ENCODE data around the gene GDF9.
"Not testable (repeated sequence)": the region's sequence is repeated elsewhere in the genome, so short reads cannot be mapped to it uniquely, and the experiment has no call there.

The GDF9 gene

DNA sequence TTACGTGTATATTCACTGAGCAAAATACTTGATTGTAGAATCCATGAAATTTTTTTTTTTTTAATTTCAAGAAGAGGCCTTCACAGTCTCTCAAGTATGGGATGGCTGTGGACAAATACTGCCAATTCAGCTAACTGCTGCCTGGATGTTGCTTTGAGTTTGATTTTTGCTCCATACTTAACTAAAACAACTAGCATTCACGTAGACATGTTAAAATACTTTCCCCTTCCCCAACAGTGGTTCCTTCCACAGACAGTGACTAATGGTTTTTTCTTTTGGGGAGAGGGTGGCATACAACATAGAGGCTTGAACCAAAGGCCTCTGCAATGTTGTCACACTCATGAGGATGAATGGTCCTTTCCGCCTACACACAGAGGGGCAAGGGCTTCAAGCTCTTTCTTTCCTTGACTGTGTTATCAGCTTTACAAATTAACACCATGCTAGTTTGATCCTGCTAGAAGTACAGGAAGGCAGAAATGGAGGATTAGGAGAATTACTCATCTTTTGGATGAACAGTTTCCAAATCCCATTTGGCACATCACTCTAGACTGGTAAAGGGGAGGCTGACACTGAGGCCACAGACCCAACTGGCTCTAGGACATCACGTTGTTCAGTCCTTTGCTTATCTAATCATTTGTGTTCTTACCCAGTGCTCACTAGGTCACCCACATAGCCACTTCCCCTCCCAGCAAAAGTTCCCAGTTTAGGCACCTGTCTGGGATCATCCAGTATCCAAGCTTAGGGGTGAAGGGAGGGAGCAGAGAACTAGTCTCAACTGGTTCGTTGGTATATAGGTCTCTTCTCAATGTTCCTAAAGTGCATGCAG, 5.4 kb upstream of the GDF9 start:
- no peak for DNase-seq

DNA sequence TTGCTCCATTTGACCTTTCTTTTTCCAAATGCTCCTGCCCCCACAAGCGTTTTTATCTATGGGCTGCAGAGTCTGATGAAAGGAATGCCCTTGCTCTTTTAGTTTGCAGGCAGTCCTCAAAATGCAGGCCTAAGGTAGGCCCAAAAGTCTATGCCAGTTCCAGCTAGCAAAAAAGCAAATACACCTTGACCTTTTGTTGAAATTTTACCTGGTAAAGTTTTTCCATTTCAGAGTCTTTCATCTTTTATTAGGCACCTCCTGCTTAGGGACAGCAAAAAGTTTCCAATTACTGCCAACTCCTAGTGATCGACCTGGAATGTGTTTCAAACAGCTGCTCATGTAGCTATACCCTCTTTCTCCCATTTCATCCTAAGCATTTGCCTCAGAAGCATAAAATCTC, 4.5 kb upstream of the GDF9 start:
- DNase-seq: no peak

DNA sequence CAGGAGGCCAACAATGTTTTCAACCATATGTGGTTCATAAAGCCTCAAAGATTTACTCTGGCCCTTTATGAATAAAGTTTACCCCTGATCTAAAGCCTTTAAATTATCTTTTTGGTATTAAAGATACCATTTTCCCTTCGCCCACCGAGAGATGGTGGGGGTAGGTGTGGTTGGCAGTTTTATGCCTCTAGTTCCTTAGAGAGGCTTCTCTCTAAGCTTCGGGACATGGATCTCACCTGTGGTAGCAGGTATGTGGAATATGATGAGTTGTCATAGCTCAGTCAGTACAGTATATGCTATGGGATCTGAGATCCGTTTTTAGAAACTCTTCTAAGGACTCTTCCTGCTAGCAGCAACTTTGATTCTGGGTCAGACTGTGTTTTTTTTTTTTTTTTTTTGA, 2.5 kb upstream of the GDF9 start:
- DNase-seq: no peak

DNA sequence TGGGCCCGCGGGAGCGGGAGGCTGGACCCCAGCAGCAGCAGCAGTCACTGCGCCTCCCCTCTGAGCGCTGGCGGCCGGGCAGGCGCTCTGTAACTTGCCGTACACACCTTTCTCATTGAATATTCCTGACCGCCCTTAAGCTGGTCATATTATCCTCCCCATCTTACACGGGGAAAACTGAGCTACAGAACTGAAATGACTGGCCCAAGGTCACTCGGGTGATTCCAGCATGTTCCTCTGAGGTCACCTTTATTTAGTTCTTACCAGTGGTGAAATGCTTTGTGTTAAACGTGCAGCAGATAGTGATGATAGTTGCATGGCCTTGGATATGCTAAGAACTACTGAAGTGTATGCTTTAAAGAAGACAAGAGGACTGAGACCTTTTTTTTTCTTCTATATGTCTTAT, 780 bp upstream of the GDF9 start:
- DNase-seq: no peak

DNA sequence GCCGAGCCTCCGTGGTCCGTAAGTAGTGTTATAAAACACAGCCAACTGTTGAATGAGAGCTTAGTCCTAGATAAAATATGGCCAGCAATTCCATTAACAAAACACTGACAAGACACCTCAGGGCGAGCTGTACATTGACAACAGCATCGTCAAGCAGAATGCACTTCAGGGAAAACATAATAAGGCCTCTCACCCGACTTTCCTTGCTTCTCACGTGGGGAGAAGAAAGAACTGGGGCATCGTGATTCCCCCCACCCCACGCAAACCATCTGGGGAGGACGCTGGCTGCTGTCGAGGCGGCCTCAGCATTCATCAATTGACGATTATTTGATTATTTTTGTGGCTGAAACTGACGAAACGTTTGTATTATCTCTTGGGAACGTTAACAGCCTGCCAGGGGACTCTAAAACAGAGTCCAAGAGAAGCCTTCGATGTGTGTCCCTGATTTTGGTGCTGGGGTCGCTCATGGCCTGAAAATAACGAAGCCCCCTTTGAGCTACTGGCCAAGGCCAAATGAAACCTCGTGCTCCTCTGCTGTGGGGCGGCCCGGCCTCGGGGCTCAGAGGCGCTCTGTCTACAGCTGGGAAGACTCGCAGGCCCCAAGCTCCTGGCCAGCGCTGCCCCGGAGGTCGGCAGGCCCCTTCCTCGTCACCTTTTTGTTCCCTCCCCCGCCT, 464 bp downstream of the GDF9 start:
- DNase-seq: no peak

DNA sequence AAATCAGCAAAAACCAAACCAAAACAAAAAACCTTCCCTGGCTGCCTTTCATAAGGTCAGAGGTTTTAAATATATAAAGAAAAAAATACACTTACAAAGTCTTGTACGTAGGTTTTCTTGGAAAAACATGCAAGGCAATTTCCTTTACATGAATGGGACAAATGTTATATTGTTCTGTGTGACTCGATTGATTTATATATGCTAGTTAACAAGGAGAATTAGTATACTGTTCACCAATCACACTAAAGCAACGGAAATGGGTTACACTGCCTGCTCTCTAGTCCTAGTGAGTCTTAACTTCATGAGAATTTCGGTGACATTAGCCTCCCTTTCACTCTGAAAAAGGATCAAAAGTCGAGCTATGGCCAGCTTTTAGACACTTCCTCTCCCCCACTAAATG, 5.5 kb downstream of the GDF9 start:
- DNase-seq: no peak

DNA sequence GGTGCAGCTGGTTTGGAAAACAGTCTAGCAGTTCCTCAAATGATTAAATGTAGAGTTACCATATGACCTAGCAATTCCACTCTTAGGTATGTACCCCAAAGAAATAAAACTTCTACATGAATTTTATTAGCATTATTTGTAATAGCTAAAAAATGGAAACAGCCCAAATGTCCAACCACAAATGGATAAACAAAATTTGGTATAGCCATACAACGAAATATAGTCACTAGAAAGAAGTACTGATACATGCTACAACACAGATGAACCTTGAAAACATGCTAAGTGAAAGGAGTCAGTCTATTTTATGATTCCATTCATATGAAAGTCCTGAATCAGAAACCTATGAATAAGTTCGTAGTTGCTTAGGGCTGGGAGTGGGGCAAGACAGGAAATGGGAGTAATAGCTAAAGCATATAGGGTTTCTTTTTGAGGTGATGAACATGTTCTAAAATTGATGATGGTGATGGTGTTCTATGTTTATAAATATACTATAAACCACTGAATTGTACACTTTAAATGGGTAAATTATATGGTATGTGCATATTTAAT, 6.3 kb downstream of the GDF9 start:
- no peak for DNase-seq

DNA sequence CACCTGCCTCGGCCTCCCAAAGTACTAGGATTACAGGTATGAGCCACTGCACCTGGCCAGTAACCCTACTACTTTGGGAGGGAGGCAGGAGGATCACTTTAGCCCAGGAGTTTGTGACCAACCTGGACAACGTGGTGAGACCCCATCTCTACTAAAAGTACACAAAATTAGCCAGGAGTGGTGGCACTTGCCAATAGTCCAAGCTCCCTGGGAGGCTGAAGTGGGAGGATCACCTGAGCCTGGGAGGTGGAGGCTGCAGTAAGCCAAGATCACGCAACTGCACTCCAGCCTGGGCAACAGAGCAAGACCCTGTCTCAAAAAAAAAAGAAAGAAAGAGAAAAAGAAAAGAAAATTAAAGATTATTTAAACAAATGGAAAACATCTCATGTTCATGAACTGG, 10.3 kb downstream of the GDF9 start:
- no peak for DNase-seq

DNA sequence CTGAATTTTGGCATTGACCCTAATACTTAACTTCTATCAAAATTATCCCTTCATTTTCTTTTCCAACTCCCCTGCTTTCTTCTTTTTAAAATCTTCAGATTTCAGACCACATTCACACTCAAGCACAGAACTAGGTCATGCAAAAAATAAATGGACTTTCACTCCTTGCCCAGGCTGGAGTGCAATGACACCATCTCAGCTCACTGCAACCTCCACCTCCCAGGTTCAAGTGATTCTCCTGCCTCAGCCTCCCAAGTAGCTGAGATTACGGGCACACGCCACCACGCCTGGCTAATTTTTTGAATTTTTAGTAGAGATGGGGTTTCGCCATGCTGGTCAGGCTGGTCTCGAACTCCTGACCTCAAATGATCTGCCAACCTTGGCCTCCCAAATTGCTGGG, 11.3 kb downstream of the GDF9 start:
- DNase-seq: not testable (repeated sequence)

DNA sequence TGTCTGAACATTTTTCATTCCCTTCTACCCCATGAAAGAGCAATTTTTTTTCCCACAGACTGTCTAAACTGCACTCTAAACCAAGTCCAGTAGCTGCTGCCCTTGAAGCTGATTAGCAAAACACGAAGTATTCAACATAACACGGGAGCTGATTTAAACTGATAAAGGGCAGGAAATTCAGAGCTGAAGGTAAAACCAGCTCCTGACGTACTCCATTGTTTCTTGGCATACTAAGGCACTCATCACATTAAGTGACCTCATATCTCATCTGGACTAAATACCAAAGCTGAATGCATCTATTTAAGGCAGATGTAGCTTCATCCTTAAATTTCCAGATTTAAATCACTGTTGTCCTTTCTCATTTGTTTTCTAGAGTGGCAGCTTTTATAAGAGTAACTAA, 12.0 kb downstream of the GDF9 start:
- DNase-seq: no peak

DNA sequence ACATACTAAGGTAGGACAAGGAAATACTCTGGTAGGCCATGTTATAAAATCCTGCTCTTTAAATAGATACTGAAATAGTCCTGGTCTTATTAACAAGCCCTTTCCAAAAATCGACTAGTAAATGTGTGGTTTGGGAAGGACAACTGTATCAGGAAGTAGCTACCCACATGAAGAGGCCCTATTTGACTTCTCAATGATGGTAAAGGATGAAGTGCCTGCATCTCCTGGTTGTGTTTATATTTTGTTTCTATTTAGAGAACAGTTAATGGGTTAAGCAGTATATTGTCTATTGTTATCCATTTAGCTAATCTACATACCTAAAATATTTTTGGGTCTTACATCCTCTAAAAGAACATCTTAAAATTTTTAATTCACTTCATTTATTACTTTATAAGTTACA, 12.5 kb downstream of the GDF9 start:
- DNase-seq: no peak

DNA sequence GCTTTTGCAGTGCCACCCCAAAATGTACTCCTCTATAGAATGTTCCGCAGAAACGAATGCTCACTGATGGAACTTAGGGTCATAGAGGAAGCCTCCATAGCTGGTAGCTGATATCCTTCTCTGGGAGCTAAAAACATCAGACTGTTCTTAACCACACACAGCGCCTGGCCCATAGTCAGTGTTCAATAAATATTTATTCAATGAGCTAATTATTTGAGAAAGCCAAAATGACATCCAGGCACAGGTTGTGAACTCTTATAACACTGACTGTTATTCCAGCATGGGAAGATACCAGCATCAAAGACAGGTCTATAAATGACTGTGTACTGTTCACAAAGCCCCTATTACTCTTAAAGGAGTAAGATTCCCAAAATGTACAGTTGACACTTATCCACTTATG, 12.9 kb downstream of the GDF9 start:
- no peak for DNase-seq

DNA sequence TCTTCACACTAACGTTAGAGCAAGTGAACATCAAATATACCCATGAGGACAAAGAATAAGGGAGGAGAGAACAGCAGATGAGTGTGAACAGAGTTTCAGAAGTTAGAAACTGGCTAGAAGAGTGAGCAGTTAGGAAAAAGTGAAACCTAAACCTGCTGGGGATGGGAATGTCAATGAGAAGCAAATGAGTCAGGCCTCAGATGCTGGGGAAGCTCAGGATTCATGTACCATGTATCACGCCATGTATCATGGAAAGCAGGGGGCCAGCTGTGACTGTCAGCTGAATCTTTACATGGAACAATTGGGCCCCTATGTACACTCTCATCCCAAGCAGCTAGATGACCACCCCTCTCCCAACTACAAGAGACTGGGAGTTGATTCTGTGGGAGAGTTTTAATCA, 16.2 kb downstream of the GDF9 start:
- no peak for DNase-seq

DNA sequence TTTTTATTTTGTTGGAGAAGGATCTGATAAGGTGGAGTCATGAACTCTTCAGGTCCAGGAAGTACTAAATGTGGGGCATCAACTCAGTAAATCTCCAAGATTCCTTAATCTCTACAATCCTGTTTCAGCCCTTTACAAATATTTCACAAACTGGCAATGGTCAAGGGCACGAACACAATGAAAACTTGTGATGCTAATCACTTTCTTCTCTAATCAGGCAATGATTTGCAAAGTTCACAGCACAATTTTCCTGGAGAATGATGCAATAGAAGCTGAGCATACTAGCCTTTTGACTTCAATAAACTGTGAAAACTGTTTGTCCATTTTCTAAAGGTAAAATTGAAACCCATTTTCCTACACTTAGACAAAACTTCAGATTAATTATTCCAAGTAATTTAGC, 16.9 kb downstream of the GDF9 start:
- no peak for DNase-seq

DNA sequence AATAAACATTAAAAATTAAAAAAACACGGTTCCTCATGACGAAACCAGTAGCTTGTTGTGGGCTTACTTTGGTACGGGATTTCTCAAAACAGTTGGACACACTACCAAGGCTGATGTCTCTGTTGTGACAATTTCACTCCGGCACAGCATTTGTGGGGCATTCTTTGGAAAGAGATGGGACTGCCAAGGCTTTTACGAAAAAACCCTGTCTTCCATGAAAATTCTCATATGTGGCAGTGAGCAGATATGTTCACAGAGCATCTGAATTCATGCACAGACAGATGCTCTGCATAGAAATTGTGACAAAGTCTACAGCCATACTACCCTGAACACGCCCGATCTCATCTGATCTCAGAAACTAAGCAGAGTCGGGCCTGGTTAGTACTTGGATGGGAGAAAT, 18.0 kb downstream of the GDF9 start:
- no peak for DNase-seq

DNA sequence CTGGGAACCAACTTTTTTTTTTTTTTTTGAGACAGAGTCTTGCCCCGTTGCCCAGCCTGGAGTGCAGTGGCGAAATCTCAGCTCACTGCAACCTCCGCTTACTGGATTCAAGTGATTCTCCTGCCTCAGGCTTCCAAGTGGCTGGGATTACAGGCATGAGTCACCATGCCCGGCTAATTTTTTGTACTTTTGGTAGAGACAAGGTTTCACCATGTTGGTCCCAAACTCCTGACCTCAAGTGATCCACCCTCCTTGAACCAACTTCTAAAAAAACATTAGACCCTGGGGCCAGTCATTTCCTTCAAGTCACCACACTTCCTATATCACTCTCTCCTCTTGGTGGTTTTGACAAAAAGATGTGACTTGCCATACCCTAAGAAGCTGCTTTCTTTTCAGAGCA, 25.0 kb downstream of the GDF9 start:
- DNase-seq: no peak

DNA sequence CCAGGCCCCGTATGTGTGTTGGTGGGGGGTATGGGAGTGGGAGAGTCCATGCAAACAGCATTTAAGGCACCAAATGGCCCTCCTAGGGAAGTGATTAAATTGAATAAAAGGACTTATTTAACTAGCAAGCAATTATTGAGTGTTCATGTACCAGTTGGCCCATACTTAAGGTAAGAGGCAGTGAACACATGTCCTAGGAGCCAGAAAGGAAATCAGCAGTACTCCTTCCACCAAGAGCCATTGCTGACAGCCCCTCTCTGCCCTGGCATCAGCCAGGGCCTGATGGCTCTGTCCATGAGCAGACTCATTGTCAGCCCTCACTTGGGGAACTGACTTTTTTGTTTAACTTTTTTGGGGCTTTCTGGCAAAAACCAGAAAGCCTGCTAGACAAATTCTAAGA, 25.4 kb downstream of the GDF9 start:
- DNase-seq: no peak

DNA sequence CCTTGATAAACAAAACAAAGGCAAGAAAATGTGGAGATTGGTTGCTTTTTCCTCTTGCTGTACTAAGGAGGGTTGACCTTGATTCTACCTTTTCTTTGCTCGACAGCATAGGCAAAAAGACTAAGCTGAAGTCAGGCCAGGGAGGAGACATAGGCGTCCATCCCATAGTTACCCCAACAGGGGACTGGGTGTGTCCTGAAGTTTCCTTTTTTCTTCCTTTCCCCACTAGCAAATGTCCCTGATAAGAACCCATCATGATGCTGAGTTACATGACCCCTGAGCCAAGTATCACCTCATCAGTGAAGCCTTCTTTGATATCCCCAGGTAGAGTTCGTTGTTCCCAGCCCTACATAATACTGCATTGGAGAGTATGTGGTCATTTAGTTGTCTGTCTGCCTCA, 26.0 kb downstream of the GDF9 start:
- no peak for DNase-seq

DNA sequence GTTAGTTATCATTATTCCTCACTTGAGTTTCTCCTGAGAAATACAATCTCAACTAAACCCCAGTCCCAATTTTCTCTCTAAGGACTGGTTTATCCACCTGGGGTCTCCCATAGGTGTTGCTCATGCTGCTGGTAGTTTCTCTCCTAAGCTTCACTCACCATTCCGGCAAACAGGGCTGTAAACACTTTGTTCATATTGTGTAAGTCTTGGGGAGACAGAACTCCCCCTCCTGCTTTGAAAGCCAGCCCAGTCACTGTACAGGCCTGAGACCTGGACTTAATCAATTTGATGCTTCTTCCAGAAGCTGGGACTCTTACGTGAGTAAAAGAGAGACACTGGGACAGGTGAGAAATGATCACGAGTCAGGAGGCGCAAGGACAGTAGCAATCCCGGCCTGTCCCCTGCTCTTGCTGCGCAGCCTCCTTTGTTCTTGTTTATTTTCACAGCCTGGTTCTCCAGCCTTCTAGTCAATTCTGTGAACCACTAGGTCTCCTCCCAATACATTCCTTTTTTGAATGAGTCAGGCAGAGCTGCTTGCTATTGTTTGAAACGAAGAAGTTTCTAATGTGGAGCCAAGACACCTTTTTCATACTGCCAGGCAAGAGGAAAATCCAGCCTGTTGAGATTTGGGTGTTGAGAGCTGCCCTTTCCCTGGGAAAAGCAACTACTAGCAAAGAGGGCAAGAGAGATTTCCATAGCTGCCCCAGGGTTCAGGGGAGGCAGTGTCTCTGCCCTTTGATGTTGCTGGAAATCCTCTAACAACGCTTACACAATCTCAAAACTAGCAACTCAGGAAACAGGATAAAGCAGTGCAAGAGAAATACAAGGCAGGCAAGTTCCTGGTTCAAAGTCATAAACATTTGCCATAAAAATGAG, 26.6 kb downstream of the GDF9 start:
- no peak for DNase-seq

DNA sequence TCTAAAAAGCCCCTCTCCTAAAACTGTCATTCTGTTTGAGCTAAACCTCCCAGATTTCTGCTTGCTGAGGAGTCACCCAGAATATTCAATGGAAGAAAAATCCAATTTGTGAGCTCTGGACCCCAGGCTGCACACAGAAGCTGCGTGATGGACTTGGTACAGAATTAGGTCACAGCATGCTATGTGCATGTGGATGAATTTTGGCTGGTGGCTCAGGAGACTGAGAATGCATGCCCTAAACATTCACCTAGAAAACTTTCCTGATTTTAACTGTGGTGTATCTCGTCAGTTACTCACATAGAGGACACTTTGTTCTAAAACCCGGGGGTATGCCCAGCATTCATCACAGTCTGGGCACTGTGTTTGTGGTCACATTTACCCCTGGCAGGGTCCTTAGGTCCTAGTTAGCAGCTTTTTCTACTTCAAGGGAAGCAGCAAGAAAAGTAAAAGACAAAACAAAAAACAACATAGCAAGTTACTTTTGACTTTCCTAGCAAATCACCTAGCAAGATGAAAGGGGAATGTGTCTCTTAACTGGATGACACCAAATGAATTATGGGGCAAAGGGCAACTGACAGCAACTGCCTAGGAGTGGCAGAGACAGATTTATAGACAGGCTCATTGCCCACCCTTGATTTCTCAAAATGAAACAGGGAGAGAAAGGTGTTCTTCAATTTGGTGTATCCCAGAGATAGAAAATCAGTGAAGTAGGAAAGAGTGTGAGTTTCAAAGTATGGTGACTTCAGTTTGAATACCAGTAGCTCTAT, 27.6 kb downstream of the GDF9 start:
- DNase-seq: no peak

DNA sequence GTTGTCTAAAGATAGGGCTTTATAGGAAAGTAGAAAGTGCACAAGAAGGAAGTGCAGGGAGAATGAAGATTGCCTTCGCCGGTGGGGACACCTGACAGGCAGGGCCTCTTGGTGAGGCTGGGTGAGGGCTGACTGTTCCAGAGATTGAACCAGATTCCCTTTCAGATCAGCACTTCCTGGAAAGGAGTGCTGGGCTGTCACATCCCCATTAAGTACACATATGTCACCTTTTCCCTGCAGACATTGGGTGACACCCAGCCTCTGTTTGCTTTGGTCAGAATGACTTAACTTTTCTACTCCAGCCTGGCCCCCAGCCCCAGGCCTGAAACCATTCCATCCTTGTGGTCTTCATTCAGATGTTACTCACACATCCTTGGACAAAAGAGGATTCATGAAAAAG, 28.4 kb downstream of the GDF9 start:
- no peak for DNase-seq

DNA sequence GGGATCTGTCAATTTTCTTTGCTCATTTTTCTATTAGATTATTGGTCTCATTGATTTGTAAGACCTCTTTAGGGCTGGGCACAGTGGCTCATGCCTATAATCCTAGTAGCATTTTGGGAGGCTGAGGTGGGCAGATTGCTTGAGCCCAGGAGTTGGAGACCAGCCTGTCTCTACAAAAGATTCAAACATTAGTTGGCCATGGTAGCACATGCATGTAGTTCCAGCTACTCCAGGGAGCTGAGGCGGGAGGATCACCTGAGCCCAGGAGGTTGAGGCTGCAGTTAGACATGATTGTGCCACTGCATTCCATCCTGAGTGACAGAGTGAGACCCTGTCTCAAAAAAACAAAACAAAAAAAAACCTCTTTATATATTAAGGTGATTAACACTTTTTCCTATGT, 29.4 kb downstream of the GDF9 start:
- no peak for DNase-seq

DNA sequence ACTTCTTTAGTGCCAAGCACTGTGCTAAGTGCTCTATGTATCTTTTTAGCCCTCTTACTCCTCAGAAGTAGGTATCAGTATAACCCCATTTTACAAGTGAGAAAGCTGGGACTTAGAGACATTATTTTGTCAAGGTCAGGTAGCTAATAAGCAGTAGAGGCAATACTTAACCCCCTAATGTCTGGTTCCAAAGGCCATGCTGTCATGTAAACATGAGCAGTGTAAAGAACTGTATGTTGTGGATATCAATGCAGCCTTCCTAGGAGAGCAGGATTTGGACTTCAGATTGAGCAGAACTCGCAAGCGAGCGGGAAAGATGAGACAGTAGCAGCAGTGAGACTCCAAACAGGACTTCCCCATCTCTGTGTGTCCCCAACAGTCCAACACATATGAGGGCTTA, 32.2 kb downstream of the GDF9 start:
- no peak for DNase-seq

Data from activated T-cell treated with anti-CD3 and anti-CD28 coated beads, Interleukin-2, amount 50 U/mL, for 1 hour (primary cell).